Limb (tissue), 2 donors: ENCODE data around the gene SLC25A34.

ENCODE experiments used
- DNase-seq, 2 donors: peaks; one replicate each; pipeline ENCODE4 v3.0.0-alpha.2; 2016; ENCODE audit errors: extremely low spot score in 2 of 2

Gene SLC25A34

DNA sequence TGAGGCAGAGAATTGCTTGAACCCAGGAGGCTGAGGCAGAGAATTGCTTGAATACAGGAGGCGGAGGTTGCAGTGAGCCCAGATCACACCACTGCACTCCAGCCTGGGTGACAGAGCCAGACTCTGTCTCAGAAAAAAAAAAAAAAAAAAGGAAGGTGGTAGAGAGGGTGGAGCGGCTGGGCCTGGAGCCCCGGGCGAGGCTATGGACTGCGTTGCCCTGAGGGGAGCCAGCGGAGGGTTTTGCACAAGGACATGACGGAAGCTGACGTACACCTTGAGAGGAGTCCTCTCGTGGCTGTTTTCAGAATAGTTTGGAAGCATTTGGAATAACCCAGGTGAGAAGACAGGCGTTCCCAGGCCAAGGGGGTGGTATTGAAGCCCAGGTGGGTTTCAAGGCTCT lies 15.7 kb downstream of the SLC25A34 start:
- DNase-seq, result no peak

DNA sequence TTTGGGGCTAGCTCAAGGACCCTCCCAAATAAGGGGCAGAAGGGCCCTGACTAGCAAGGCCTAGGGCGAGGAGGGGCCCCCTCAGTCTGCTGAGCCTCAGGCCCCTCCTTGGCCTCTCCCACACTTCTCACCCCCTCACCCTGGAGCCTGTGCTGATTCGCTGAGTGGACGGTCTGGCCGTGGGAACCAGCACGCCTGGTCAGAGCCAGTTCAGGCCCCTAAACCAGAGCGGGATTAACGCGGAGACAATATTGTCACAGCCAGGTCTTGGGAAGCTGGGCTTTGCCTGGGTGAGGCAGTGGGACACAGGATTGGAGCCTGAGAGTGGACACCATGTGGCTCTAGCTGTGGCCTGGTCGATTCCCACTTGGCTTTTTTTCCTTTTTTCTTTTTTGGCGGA lies 17.7 kb downstream of the SLC25A34 start:
- DNase-seq, result no peak

DNA sequence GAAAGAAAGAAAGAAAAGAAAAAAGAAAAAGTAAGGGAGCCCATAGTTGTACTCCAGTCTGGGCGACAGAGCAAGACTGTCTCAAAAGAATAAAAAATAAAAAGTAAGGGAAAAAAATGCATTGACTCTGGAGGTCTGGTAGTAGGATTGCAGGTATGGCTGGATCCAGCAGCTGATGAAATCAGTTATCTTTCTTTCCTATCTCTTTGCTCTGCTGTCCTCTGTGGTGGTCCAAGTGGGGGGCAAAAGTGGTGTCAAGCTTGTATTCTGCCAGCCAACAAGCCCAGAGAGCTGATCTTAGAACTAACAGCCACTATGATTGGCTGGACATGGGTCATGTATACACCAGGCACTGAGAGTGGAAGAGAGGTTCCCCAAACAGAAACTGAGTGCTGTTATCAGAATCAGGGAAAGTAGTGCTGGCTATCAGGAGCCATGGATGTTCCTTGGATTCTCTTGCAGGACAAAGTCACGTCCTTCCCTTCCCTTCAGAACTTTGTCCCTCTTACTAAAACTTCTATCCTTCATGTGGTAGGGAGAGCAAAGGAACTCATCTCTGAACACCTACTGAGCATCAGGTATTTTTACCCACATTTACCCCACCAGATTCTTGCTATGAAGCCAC lies 19.1 kb downstream of the SLC25A34 start:
- DNase-seq, result no peak

DNA sequence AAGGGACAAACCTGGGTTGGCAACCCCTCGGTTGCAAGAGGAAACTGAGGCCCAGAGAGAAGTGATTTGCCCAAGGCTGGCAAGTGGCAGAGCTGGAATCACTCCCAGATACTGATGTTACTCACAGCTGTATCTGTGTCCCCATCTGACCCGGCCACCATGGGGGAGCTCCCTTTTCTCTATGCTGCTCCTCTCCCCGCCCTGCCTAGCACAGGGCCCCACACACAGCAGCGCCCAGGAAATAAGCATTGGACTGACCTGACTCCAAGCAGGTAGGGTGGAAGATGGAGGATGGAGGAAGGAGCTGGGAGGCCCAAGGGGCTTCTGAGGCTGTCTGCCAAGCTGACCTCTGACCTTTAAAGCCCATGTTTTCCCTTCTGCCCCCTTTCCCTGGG lies 19.6 kb downstream of the SLC25A34 start:
- DNase-seq, result no peak

DNA sequence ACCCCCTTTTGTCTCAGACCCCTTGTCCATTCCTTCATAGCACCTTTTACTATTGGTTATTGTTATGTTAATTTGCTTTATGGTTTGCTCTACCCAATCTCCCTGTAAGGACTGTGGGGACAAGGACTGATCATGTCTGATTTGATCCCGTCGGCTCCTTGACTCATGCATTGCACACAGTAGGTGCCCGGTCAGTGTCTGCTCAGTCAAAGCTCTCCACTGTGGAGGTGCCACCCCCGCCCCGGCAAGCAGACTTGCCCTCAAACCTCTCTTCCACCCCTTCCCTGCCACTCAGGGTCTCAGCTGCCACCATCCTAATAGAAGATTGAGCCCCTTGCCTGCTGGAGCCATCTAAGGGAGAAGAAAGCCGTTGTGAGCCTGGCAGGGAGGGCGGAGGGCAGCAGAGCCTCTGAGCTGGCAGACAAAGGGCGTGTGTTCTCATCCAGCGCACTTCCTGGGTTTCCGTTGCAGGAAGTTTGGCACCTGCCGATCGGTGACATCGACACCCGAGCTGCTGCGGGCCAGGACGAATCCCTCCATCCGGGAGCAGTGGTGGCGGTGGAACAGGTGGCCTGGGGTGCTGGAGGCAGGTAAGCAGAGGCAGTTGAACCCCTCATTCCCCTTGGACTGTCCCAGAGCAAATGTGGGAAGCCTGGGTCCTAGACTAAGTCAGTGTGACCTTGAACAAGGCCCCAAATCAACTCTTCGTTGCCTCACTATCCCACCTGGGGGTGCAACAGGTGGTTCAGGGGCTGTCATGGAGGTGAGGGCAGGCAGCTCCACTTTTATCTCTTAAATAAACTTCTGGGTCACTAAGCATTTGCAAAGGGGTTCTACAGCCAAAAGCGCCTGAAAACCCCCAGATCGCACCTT lies 20.3 kb downstream of the SLC25A34 start:
- peak in 1 of 2 donors; percentile 29 for DNase-seq

DNA sequence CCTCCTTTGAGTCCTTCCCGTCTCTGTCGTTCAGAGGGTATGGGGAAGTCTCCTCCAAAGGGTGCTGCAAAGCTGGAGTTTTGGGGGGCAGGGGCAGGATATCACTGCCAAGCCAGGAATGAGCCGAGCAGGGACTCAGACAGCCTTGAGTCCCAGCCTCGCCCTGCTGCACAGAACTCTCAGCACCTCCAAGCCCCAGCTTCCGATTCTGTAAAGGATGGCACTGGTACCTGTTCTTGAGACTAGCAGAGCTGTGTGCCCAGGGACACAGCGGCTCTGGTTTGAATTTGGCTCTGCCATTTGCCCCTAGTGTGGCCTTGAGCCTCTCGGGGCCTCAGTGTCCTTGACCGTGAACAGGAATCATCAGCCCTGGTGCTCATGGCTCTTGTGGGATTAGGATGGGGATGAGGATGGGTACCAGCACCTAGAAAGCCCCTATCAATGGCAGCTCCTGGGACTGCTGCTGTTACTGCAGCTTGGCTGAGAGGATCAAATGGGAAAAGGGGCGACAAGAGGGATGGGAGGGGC lies 21.0 kb downstream of the SLC25A34 start:
- peak in 1 of 2 donors; percentile 27 for DNase-seq

DNA sequence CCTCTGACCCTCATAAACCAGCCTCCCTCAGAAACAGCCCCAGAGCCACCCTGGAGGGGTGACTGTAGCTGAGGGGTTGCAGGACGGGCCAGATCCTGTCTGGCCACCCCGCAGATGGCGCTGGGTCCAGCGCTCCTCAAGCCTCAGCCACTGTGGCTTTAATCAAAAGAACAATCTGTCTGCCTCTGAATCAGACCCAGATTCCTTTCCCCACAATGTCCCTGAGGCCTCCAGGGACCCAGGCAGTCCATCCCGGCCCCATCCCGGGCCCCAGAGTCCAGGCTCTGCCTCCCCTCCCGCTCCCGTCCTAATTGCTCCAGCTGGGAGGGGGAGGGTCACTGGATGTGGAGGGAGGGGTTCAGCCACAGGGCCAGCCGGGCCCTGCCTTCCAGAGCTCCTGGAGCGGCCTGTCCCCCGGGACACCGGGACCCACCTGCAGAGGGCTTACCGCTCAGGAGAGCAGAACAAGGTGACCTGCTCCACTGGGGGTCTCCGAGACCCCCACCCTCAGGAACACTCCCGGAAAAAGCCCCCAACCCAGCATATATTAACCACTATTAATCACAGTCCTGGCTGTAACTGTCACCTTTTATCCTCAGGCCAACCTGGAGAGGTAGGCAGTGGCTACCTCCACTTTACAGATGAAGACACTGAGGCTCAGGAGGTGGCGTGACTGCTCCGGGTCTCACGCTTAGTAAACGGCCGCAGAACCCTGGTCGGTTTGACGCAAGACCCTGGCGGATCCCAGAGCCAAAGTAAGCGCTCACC lies 21.7 kb downstream of the SLC25A34 start:
- peak in 1 of 2 donors; percentile 53 for DNase-seq

DNA sequence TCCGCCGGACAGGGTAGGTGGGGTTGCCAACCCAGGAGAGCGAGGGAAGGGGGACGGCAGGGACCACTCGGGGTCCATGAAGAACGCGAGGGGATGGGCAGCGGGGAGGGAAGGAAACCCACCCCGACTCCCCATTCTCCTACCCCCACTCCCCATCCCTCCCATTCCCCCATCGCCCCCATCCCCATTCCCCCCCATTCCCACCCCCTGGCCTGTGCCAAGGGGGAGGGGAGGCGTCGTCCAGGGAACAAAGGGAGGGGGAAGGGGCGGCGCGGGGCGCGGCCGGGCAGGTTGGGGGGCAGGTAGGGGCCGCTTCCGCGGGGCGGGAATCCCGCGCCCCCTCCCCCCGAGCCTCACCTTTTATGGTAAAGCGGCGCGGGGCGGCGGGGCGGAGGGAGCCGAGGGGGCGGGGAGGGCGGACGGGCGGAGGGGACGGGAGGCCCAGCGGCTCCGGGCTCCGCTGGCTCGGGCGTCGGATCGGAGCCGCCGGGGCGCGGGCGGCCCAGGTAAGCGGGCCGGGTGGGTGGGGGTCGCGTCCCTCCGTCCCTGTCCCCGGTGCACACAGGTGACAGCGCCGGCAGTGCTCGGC lies 22.4 kb downstream of the SLC25A34 start, which contains the start of gene FBLIM1:
Gene FBLIM1, plus strand, starts transcription at position 453 of the 589 bp plus-strand sequence. CDS start 6,189 bp downstream, outside the sequence.
- peak in 1 of 2 donors; percentile 80 for DNase-seq

DNA sequence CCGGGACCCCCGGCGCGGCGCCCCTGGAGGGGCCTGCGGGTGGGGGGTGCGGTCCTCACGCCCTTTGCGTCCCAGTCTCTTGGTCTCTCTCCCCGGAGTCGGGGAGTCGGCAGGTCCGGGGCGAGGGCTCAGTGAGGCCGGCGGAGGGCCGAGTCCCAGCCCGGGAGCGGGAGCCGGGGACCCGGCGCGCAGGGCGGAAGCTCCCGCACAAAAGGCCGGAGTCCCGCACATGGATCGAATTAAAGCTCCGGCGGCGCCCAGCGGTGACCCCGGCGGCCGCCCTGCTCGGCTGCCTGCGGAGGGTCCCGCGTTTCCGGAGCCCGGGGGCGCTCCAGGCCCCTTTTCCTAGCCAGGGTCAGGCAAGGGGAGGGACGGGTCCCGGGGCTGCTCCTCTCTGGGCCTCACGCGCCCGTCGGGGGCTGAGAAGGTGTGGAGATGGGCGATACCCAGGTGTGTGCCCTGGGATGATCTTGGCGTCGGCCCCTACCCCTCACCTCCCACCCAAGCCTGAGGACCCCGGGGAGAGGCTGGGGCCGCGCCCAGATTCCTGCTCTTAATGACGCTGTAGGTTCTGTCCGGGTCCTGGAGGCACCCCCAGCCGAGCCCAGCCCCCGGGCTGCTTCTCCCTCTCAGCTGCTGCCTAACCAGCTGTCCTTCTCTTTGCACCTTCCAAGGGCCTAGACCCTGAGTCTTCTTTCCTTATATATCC lies 23.0 kb downstream of the SLC25A34 start:
- peak in 1 of 2 donors; percentile 64 for DNase-seq

DNA sequence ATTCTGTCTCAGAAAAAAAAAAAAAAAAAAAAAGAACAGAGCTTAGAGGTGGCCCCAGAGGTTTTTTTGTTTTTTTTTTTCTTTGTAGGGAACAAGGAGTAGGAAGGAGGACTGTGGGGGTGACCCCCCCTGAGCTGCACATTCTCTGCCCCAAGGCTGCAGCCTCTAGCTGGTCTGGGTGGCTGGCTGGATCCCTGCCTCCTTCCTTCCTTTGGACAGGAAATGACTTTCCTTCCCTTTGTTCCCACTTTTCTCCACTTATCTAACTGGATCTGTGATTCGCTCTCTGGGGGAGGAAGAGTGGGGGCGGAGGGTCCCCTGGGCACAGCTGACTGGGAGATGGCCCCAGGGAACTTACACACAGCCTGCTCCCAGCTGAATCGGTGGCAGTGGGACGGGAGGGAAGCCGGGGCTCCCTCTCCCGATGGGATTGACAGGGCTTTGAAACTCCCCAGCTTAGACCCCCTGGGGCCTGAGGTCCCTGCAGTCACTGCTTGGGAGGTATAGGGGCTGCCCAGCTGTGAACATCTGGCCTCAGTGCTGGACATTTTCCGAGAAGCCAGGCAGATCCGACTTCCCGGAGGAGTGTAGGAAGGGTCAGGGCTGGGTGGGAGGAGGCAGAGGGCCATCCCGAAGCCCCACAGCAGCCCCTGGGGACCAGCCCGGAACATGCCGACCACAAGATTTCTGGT lies 24.6 kb downstream of the SLC25A34 start:
- DNase-seq, result peak in 1 of 2 donors; percentile 58

DNA sequence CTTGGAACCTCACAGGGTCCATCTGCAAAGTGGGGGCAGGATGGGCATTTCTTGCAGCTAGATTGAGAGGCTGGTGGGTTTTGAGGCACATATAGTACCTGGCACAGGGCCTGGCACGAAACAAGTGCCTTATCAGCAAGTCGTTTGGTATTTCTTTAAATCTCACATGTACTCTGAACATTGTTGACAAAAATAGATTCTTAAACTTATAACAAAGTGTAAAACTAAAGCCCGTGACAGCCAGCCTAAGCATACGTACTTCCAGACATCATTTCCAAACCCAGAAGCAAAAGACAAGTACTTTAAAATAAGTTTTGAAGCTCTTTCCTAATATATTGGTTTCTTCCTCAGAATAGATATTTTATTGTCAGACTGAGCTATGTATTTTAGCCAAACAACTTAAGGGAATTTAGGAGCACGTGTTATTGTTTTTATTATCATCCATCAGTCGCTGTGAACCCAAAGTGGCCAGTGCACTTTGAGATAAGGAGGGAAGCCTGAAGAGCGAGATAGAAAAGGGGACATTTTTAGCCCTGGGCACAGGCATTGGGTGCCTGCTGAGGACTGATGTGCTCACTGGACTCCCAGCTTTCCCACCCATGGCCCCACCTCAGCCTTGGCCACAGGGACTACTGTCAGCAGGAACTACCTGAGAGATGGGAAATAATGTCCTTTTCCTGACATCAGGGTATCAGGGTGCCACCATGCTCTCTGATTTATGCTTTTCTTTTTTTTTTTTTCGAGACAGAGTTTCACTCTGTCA lies 25.5 kb downstream of the SLC25A34 start:
- DNase-seq, result no peak

DNA sequence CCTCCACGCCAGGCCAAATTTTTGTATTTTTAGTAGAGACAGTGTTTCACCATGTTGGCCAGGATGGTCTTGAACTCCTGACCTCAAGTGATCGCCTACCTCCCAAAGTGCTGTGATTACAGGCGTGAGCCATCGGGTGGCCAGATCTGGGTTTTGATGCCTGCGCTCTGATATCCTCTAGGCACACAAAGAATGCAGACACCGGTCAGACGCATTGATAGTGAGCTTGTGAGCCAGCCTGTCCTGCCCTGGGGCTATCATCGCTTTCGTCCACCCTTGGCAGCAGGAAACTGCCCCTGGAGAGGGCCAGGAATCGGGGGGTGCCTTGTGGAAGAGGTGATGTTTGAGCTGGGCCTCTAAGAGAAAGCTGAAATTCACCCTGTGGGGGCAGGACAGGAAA lies 26.5 kb downstream of the SLC25A34 start:
- no peak for DNase-seq

DNA sequence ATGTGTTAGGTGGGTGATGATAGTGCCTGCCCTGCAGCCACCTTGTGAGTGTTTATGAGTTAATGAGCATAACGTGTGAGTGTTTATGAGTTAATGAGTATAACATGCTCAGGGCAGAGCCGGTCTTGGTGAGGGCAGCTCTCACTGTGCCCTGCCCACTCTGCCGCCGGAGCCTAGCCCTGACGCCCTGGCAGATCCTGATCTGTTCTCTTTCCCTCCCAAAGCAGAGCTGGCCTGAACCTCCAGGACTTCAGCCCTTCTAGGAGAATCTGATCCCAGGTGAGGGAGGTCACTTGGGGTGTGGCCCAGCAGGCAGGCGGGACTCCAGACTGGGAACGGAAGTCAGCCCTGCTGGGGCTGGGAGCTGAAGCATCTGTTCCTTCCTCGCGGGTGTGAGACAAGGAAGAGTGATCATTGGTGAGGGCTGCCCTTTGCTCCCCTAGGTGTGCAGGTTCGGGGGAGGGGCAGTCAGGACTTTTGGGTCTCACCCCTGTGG lies 28.3 kb downstream of the SLC25A34 start:
- DNase-seq, result no peak

DNA sequence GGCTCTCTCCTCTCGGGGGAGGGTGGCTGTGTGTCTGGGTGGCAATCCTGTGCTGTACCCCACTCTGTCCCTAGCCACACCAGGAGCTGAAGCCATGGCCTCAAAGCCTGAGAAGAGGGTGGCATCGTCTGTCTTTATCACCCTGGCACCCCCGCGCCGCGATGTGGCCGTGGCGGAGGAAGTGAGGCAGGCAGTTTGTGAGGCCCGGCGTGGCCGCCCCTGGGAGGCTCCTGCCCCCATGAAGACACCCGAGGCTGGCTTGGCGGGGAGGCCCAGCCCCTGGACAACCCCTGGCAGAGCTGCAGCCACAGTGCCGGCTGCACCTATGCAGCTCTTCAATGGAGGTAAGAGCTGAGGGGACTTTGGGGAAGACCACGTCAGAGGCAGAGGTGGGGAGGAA lies 28.8 kb downstream of the SLC25A34 start:
- no peak for DNase-seq

DNA sequence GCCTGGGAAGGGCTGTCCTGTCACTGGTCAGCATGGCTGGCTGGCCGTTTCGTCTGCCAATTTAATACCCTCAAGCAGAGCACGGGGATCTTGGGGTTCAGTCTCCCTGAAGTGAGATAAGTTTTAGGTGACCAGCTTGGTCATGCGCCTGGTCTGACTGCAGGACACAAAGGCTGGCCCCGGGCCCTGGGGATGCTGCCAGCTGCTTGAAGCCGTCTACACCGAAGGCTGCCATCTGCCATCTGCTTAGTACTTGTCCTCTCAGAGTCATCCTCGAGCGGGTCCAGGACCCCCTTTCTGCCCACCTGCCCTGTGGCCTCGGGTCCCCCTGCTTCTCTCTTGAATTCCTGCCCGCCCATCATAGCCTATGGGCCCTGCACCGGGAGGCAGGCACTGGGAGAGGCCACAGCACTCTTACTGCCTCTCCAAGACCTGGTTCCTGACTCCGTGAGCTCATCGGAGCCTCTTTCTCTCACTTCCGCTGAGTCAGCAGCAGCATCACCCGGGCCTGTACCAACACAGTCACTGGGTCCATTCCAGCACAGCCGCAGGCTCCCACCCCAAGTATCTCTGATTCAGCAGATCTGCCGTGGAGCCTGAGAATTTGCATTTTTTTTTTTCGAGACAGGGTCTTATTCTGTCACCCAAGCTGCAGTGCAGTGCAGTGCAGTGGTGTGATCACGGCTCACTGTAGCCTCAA lies 29.6 kb downstream of the SLC25A34 start:
- DNase-seq, result no peak

DNA sequence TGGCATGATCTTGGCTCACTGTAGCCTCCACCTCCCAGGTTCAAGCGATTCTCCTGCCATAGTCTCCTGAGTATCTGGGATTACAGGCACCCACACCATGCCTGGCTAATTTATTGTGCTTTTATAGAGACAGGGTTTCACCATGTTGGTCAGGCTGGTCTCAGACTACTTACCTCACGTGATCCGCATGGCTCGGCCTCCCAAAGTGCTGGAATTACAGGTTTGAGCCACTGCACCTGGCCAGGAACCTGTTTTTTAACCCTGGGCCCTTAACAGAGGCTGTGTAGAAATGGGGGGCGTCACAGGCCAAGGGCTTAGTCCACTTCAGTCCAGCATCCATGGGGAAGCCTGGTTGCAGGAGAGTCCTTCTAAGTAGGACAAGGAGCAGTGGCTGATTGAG lies 31.9 kb downstream of the SLC25A34 start:
- DNase-seq, result no peak

DNA sequence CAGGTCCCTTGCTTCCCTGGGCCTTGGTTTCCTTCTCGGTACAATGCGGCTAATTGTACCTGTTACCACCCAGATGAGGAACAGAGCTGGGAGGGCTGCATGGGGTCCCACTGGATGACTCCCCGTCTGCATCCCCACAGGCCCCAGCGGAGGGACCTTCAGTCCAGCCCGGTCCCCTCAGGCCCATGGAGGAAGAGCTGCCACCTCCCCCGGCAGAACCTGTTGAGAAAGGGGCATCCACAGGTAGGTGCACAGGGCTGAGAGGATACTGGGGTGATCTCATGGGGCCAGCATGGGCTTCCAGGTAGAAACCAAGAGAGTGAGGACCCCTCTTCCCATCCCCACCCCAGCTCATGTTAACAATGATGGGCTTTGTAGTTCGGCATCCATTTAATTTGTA lies 32.3 kb downstream of the SLC25A34 start:
- no peak for DNase-seq

DNA sequence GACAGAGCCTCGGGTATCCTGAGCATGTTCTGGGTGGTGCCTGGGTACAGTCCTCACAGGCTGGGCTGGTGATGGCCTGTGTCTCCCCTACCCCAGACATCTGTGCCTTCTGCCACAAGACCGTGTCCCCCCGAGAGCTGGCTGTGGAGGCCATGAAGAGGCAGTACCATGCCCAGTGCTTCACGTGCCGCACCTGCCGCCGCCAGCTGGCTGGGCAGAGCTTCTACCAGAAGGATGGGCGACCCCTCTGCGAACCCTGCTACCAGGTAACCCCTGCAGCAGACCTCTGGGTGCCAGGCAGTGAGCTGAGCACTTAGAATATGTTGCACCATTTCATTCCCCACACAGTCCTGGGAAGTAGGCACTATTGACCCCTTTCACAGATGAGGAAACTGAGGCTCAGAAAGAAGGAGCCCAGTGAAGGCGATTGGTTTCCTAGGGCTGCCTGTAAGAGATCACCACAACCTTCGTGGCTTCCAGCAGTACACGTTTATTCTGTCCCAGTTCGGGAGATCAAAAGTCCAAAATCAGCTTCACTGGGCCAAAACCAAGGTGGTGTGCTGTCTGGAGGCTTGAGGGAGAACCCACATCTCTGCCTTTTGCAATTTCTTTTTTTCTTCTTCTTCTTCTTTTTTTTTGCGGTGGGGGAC lies 34.4 kb downstream of the SLC25A34 start:
- DNase-seq, result no peak
